Iris pigment epithelial cell (primary cell): ENCODE results near the gene TMEM106C.

Experiments used
- DNase-seq: peaks from one replicate; pipeline ENCODE4 v3.0.0-alpha.2; 2011; ENCODE audit warnings: low read depth

The TMEM106C gene, protein sequence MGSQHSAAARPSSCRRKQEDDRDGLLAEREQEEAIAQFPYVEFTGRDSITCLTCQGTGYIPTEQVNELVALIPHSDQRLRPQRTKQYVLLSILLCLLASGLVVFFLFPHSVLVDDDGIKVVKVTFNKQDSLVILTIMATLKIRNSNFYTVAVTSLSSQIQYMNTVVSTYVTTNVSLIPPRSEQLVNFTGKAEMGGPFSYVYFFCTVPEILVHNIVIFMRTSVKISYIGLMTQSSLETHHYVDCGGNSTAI

GRCh38 chr12:47963340-47964040, at the start of gene TMEM106C:
TSS of gene TMEM106C (plus strand) at chr12:47963596. CDS start at chr12:47964237, 641 bp downstream.
- DNase-seq, result peak; percentile 80

DNA sequence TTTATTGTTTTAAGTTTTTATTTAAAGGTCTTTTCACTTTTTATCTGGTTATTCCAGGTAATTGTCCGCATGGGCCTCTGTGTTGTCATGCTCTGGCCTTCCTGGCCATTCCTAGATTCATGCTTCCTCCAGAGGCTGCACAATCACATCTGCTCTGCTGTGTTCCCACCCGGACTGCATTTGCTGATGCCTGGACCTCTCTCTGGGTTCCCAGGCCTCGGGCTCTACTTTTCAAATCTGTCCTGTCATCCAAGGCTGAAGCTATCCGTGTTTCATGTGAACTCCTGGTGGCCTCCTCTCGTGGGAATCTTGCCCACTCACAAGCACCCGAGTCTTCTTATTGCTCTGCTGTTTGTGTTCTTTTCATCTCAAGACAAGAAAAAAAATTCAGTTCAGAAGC, 42.5 kb upstream of the TMEM106C start:
- DNase-seq, result no peak

DNA sequence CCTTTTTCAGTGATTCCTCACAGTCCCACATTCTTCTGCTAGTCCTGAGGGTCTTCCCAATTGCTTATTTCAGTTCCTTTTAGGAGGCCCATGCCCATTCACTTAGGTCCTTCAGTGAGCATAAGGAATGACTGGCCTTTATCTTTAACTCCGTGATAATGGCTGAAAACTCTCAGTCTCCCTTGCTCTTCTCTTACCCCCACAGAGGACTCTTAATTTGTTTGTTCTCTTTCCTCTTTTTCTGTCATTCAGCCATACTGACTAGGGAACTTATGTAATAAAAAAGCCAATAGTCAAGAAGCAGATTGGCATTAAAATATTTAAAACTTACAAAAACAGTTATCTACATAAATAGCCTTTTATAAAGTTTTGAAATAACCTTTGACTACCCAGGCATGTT, 41.5 kb upstream of the TMEM106C start:
- DNase-seq, result no peak

GRCh38 chr12:47927346-47927745, 36.0 kb upstream of the TMEM106C start:
- DNase-seq, result no peak

- DNase-seq, result no peak
Measured at GRCh38 chr12:47930634-47931033, 32.8 kb upstream of the TMEM106C start.

GRCh38 chr12:47931187-47931586, 32.2 kb upstream of the TMEM106C start:
- no peak for DNase-seq

- DNase-seq, result peak; percentile 72
Measured at GRCh38 chr12:47935184-47935583, 28.2 kb upstream of the TMEM106C start.

GRCh38 chr12:47938093-47938492, 25.3 kb upstream of the TMEM106C start:
- DNase-seq, result peak; percentile 11

DNA sequence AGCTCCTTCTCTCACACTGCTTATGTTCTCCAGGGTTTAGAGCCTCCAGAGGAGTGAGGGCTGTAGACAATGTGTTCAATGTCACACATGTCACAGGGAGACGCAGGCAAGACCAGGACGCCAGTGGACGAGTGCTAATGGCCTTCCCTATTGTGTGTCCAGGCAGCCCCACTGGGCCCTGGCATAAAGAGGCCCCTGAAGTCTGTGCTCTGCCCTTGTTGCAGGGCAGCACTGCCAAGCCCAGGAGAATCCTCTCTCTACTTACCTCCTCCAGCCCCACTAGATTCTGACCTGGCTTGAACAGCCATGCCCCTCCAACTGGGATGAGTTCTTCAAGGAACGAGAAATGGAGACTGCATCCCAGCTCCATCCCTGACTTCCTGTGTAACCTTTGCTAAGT, 24.8 kb upstream of the TMEM106C start:
- DNase-seq, result no peak

DNA sequence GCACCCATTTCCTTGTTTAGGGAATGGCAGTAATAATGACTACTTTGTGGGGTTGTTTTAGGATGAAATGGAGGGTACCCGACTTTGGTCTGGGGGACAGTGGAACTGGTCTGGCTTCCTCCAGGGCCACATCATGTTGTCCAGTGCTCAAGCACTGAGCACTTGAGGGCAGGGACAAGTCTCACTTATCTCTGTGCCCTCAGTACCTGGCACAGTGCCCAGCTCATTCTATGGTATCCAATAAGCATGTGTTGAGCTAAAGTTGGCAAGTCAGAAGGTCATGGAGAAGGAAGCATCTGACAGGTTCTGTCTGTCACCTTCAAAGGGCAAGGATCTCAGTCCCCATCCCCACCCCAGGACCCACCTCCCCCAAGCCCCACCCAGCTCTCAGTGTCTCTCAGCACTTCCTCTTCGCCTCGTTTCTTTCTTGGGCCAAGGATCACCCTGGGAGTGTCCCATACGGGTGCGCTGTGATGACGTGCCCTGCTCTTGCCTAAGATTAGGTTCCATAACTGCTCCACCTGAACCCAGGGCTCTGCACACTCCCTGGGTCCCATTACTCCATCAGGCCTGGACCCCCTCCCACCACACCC, 24.3 kb upstream of the TMEM106C start:
- no peak for DNase-seq

- no peak for DNase-seq
Measured at GRCh38 chr12:47940773-47941474, 22.5 kb upstream of the TMEM106C start.

DNA sequence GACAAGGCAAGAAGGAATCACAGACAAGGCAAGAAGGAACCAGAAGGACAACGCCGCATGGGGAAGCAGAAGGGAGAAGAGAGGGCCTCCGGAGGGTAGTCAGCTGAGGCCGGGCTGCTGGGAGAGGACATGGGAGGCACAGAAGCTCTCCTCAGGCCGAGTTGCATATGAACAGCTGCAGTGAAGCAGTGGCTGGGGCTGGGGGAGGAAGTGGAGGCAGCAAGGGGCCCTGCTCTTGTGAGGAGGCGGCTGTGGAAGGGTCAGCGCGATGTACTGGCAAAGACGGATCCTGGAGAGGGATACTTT, 22.0 kb upstream of the TMEM106C start:
- no peak for DNase-seq

DNA sequence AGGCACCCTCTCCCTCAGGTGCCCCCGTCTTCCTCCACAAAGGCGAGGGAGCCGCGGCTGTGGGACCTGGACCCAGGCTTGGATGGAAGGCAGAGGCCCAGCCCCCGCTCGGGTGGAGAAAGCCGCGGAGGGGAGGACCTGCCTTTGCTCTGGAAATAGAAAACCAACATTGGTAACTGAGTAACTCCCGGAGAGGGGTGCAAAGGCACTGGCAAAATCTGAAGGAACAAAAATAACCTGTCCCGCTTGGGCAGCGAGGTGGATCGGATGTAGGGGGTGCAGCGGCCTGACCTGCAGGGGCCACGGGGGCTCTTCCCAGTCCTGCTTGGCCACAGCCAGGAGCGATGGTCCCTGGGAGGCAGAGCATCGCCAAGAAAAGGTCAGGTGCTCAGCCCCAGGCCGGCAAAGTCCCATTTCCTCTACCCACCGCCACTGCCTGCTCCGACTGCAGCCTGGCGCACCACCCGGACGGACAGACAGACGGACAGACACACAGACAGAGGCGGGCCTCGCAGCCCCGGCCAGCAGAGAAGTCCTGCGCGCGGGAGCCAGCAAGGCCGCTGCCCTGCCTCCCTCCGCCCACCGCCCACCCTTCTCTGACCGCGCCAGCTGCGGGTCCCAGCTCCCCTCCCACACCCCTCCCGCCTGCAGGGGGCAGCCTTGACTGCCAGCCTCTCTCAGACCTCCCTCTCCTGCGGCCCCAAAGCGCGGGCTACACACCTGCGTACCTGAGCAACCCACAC, 21.4 kb upstream of the TMEM106C start:
- no peak for DNase-seq

- no peak for DNase-seq
Measured at GRCh38 chr12:47942614-47943225, 20.7 kb upstream of the TMEM106C start.

DNA sequence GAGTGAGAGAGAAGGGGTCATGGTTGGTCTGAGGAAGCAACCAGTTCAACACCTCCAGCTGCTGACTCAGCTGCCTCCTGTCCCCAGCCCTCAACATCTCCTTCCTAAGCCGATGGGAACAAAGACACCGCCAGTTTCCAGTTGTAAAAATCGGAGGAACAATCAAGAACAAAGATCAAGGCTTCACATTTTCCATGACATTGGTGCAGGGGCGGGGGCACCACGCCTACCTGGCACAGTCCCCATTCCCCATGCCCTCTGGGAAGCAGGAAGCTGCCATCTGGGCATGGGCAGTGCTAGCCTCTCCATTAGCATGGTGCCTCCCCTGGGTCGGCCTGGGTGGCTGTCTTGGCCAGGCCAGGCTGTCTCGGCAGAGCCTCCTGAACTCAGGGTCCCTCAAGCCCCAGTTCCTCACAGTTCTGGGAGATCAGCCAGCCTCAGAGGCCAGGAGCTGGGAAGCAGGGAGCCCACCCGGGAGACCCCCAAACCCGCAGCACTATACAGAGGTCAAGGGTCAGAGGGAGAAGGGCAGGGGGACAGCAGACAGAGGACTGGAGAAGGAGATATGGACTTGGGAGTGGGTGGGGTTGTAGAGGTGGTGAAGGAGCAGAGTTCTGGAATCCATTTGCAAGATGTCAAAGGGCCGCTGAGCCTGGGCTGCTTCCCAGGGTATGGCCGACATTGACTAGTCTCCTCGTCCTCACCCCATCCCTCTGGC, 19.6 kb upstream of the TMEM106C start:
- no peak for DNase-seq

DNA sequence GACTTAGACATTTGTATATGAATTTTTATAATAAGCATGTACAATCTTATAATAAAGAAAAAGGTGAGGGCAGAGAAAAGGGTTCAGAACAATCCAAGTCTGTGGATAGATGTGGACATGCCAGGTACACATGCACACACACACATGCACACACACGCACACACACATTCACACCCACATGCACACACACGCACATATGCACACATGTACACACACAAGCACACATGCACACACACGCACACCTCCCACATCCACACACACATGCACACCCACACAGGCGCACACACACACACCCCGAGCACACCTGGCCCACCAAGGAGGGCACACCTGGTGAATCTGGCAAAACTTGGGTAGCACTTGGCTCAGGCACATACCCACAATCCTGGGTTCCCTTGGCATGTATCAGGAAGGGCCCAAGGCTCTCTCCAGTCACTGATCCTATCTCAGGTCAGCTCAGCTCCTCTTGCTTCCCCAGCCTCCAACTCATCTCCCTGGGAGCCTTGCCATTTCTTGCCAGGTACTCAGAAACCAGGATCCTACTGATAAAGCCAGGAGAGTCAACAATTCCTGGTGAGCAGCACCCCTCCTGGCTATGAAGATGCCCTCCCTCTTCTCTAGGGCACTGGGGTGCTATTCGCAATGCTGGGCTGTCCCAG, 18.6 kb upstream of the TMEM106C start:
- DNase-seq, result no peak

DNA sequence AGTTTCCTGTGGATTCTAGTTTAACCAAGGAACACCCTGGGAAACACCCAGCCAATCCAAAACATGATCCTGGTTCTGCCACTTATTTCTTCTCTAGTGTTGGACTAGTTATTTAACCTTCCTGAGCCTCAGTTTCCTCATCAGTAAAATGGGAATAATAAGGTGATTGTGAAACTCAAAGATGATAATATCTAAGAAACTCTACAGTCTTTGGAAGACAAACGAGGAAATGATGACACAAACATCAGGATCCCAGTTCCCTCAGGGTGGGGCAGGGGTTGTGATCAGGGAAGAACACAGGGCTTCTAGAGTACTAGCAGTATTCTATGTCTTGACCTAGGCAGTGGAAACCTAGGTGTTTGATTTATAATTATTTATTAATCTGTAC, 18.1 kb upstream of the TMEM106C start:
- DNase-seq, result no peak

GRCh38 chr12:47946413-47947323, 16.7 kb upstream of the TMEM106C start:
- peak; percentile 20 for DNase-seq

DNA sequence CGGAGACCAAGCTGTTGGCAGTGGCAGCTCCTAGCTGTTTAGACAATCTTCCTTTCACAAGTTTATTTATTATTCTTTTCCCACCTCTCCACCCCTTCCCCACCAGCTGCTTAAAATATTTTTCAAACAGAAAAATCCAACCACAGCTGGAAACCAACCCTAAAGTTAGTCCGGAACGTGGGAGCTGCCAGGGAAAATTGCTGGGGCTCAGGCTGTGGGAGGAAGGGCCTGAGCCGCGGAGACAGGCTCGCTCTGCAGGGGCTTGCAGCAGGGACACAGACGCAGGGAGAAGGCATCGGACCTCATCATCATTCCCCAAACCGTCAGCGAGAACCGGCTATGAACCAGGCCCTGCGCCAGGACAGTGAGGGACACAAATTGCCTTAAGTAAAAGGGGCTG, 16.1 kb upstream of the TMEM106C start:
- no peak for DNase-seq
